Keratinocyte (primary cell): ENCODE data around the gene GARNL3. TPM values are rescaled to one million over a fixed set of nuclear protein-coding genes. Genes with fewer than 3 reads are reported as not detected.

ENCODE experiments used
- DNase-seq: peaks from one replicate; pipeline ENCODE4 v3.0.0-alpha.2; 2011; ENCODE audit warnings: low read depth, missing footprints, low spot score
- FAIRE-seq: peaks from 2 replicates; lab custom pipeline; 2011; peaks lifted over from hg19 to GRCh38; lab: Jason Lieb, UNC
- H2AFZ ChIP-seq: 2 replicates; pipeline ENCODE4 v1.6.0; 2012; ENCODE audit warnings: low read length, control low read depth, inconsistent platforms; ENCODE audit not compliant: control insufficient read depth
- H3K27ac ChIP-seq: 2 replicates; pipeline ENCODE4 v1.5.1; 2011; ENCODE audit warnings: low read length; ENCODE audit not compliant: control insufficient read depth, insufficient read depth
- H3K27me3 ChIP-seq: 3 replicates; pipeline ENCODE4 v1.6.0; 2011; ENCODE audit warnings: low read length; ENCODE audit not compliant: control insufficient read depth, insufficient read depth; ENCODE audit errors: extremely low read depth
- H3K36me3 ChIP-seq, 2 experiments: 2 replicates in 1 of 2; 3 replicates in 1 of 2; pipeline ENCODE4 v1.5.1; 2011; ENCODE audit warnings: low read length in 2 of 2, mild to moderate bottlenecking in 1 of 2; ENCODE audit not compliant: control insufficient read depth in 2 of 2, insufficient read depth in 2 of 2; ENCODE audit errors: extremely low read depth in 1 of 2
- H3K4me1 ChIP-seq: 3 replicates; pipeline ENCODE4 v1.5.1; 2011; ENCODE audit warnings: low read length; ENCODE audit not compliant: control insufficient read depth, insufficient read depth; ENCODE audit errors: extremely low read depth
- H3K4me2 ChIP-seq: 3 replicates; pipeline ENCODE4 v1.6.0; 2011; ENCODE audit warnings: low read depth, low read length; ENCODE audit not compliant: control insufficient read depth, insufficient read depth; ENCODE audit errors: extremely low read depth
- H3K4me3 ChIP-seq, 3 experiments: fragments of 200-600 bp in 1 of 3; sonication (generic) in 1 of 3; 2 replicates in 2 of 3; 3 replicates in 1 of 3; pipeline ENCODE4 v1.5.1; 2011 to 2016; ENCODE audit warnings: low read length in 3 of 3, mild to moderate bottlenecking in 3 of 3, control low read depth in 2 of 3, inconsistent platforms in 1 of 3, low read depth in 1 of 3, mixed read lengths in 1 of 3, mixed run types in 1 of 3, moderate library complexity in 1 of 3; ENCODE audit not compliant: control insufficient read depth in 2 of 3, insufficient read depth in 2 of 3; ENCODE audit errors: extremely low read depth in 1 of 3
- H3K79me2 ChIP-seq: 2 replicates; pipeline ENCODE4 v1.6.0; 2012; ENCODE audit warnings: low read length; ENCODE audit not compliant: control insufficient read depth, insufficient read depth
- H3K9ac ChIP-seq: 3 replicates; pipeline ENCODE4 v1.6.0; 2011; ENCODE audit warnings: low read length; ENCODE audit not compliant: control insufficient read depth, insufficient read depth; ENCODE audit errors: extremely low read depth
- H3K9me1 ChIP-seq: 3 replicates; pipeline ENCODE4 v1.6.0; 2011; ENCODE audit warnings: low read length; ENCODE audit not compliant: control insufficient read depth, insufficient read depth; ENCODE audit errors: extremely low read depth
- H3K9me3 ChIP-seq: 2 replicates; pipeline ENCODE4 v1.5.1; 2012; ENCODE audit warnings: low read depth, low read length; ENCODE audit not compliant: control insufficient read depth
- H4K20me1 ChIP-seq: 3 replicates; pipeline ENCODE4 v1.6.0; 2011; ENCODE audit warnings: low read length; ENCODE audit not compliant: control insufficient read depth, insufficient read depth; ENCODE audit errors: extremely low read depth
- EZH2 ChIP-seq: IDR thresholded peaks from one replicate; pipeline ENCODE4 v1.6.1; 2012; ENCODE audit warnings: inconsistent platforms, mild to moderate bottlenecking, low read length, moderate library complexity
- dilution Hi-C: fragments of 300-500 bp; cut with MboI; formaldehyde crosslinking; loops from one replicate; pipeline ENCODE4 v1.7.0; 2020; ENCODE audit warnings: low sequenced_read_pairs; ENCODE audit not compliant: extremely low pct_ligation_motif_present
- polyA plus RNA-seq, 5 experiments: library from polyadenylated mRNA; depleted of rRNA in 3 of 5; stranded (reverse) in 3 of 5; stranded (forward) in 1 of 5; unstranded in 1 of 5; fragments of >200 nt; gene quantifications; 1 replicate in 1 of 5; 2 replicates in 3 of 5; 3 replicates in 1 of 5; pipeline versions ENCODE4 v1.2.1 to v1.2.3, GENCODE V29; 2011 to 2012; ENCODE audit warnings: missing spikeins in 2 of 5, low read depth in 1 of 5, low replicate concordance in 1 of 5
- TF ChIP-seq, protein P1 (sequence below), 3 experiments: IDR thresholded peaks in 1 of 3; conservative IDR thresholded peaks in 1 of 3; optimal IDR thresholded peaks in 1 of 3; 2 replicates in 2 of 3; 3 replicates in 1 of 3; pipeline versions ENCODE3 to v1.5.1; 2011; ENCODE audit warnings: low read length in 3 of 3, mild to moderate bottlenecking in 3 of 3, moderate library complexity in 2 of 3, control low read depth in 1 of 3, inconsistent platforms in 1 of 3; ENCODE audit not compliant: insufficient read depth in 2 of 3; ENCODE audit errors: extremely low read depth in 1 of 3

The GARNL3 gene
- polyA plus RNA-seq, 1 donor (not counting 4 experiments of a cell fraction or from before 2014, with no cell fraction given): 2.4 TPM

DNA sequence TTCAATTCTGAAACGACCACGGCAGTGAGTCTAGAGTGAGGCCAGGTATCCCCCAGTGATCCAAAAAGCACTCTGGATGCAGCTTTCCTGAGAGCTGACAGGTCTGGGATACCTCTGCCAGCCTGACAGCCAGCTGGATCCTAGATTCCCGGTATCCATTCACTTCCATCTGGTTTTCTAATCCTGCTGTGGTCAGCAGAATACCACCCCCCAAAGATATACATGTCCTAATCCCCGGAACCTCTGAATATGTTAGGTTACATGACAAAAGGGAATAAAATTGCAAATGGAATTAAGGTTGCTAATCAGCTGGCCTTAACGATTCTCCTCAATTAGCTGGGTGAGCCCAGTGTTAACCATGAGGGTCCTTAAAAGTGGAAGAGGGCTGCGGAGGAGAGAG lies 158.2 kb downstream of the GARNL3 start:
- TF ChIP-seq, protein P1, sequence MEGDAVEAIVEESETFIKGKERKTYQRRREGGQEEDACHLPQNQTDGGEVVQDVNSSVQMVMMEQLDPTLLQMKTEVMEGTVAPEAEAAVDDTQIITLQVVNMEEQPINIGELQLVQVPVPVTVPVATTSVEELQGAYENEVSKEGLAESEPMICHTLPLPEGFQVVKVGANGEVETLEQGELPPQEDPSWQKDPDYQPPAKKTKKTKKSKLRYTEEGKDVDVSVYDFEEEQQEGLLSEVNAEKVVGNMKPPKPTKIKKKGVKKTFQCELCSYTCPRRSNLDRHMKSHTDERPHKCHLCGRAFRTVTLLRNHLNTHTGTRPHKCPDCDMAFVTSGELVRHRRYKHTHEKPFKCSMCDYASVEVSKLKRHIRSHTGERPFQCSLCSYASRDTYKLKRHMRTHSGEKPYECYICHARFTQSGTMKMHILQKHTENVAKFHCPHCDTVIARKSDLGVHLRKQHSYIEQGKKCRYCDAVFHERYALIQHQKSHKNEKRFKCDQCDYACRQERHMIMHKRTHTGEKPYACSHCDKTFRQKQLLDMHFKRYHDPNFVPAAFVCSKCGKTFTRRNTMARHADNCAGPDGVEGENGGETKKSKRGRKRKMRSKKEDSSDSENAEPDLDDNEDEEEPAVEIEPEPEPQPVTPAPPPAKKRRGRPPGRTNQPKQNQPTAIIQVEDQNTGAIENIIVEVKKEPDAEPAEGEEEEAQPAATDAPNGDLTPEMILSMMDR (optimal IDR thresholded peaks at IDR 0.05 in 1 of 3, IDR thresholded peaks at IDR 0.05 in 1 of 3, conservative IDR thresholded peaks at IDR 0.05 in 1 of 3; ENCODE audit: extremely low read depth in 1 of 3, insufficient read depth in 2 of 3, low read length in 3 of 3): no peak
- no peak for TF ChIP-seq EZH2
- H3K4me1 ChIP-seq: peaks cover 39% of the 10 kb centered on the region
- FAIRE-seq (no peak), DNase-seq (no peak)
- H3K9ac ChIP-seq: peak overlapping the region; percentile 92
- peaks cover 33% of the 10 kb centered on the region for H3K79me2 ChIP-seq
- H3K9me1 ChIP-seq: peaks cover 2% of the 10 kb centered on the region
- no peak overlapping the region for H3K27ac ChIP-seq
- dilution Hi-C loops: no loop called here
- H3K36me3 ChIP-seq: no peaks in the 10 kb centered on the region
- H3K9me3 ChIP-seq: no peaks in the 10 kb centered on the region
- peak overlapping the region; percentile 99 for H3K4me2 ChIP-seq
- H3K4me3 ChIP-seq: peak overlapping the region; percentile 70 to 98 (median 96)
- H3K27me3 ChIP-seq: no peaks in the 10 kb centered on the region
- H2AFZ ChIP-seq: no peak overlapping the region
- H4K20me1 ChIP-seq: peaks cover 5% of the 10 kb centered on the region

DNA sequence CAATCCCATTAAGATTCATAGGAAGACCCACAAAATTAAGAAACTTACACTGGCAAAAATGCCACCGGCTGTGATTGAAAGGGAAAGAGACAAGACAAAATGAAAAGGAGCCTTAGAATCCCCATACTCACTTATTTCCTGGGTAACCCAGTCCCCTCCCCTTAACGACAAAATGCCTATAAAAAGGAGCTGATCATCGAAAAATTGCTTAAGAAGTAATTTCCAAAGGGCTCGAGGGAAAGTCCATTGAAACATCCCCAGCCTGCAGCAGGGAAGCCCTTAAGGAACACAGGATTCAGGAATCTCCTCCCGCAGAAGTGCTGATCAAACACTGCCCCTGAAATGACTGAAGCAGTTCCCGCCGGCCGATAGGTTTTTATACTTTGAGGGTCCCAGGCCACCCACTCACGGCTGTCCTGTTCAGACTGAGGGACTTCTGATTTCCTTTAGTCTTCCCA lies 158.9 kb downstream of the GARNL3 start:
- no peaks in the 10 kb centered on the region for H3K9me1 ChIP-seq
- H3K27me3 ChIP-seq: no peaks in the 10 kb centered on the region
- TF ChIP-seq EZH2: no peak
- TF ChIP-seq, protein P1 (optimal IDR thresholded peaks at IDR 0.05 in 1 of 3, IDR thresholded peaks at IDR 0.05 in 1 of 3, conservative IDR thresholded peaks at IDR 0.05 in 1 of 3; ENCODE audit: extremely low read depth in 1 of 3, insufficient read depth in 2 of 3, low read length in 3 of 3): no peak
- H3K4me3 ChIP-seq: peak overlapping the region; percentile 70 to 98 (median 96)
- peak overlapping the region; percentile 99 for H3K4me2 ChIP-seq
- dilution Hi-C loops: no loop called here
- DNase-seq: no peak
- H3K27ac ChIP-seq: peak overlapping the region; percentile 92
- peak overlapping the region; percentile 96 for H2AFZ ChIP-seq
- peaks cover 1 to 2% of the 10 kb centered on the region in 2 experiments for H3K36me3 ChIP-seq
- H4K20me1 ChIP-seq: no peaks in the 10 kb centered on the region
- no peaks in the 10 kb centered on the region for H3K9me3 ChIP-seq
- peaks cover 40% of the 10 kb centered on the region for H3K79me2 ChIP-seq
- no peak for FAIRE-seq
- peak overlapping the region; percentile 92 for H3K9ac ChIP-seq
- H3K4me1 ChIP-seq: peaks cover 34% of the 10 kb centered on the region
